ENCODE data around the gene SLC32A1.

Gene SLC32A1

DNA sequence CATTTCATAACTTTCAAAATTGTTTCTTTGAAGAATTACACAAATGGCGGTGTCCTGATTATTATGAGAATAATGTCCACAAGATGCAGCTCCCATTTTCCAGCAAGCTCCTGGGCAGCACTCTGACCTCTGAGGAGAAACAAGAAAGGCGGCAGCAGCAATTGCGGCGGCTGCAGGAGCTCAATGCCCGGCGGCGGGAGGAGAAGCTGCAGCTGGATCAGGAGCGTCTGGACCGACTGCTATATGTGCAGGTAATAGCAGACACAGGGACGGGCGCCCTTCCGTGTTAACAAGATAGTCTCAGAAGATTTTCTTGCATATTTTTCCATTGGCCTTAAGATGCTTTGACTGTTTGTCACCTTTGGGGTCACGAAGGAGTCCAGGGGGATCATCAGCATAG is 30.6 kb downstream of the SLC32A1 start:
- DNase-seq (ENCODE audit: low read depth in 2 of 2), result no peak

DNA sequence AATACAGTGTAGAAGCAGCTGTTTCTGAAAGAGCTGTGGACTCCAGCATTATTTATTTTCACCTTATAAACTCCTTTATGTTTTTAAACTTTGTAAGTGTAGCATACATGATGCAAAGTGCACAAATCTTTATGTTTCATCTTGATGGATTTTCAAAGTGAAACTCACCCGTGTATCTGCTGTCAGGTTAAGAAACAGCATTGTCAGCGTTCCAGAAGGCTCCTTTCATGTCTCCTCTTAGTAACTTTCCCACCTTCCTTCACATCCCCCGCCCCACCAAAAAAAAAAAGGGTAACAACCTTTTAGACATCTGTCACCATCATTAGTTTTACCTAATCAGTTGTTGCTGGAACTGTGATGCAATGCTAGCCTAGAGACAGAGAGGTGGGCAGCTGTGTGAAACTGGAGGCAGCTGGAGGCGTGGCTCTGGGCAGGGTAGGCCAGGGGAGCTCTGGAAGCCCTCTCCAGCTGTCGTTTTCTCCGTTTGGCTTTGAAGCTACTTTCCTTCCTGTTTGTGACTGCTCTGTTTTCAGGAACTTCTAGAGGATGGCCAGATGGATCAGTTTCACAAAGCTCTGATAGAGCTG is 31.1 kb downstream of the SLC32A1 start:
- DNase-seq (ENCODE audit: low read depth in 2 of 2), result no peak

DNA sequence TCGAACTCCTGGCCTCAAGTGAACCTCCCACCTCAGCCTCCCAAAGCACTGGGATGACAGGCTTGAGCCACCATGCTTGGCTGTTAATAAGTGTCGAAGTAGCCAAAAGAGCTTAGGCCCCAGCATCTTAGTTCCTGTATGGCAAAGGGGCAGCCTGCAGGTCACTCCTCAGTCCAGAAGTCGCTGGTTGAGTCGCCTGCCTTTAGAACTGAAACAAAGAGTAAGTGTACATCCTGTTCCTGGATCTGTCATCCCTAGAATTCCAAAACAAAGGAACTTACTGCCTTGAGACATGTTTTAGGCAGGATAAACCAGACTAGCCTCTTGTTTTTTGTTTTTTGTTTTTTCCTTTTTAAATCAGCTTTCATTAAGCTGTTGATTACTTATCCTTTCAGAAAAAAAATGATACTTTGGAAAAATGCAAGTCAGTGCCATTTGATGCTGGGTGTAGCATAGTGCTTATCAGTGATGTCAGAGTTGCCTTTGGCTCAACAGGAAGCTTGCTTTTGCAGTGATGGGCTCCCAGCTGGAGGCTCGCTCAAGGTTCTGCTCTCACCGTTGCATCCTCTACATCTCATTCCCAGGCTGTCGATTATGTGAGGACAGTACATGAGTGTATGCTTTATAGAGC is 33.0 kb downstream of the SLC32A1 start:
- no peak for DNase-seq (ENCODE audit: low read depth in 2 of 2)

DNA sequence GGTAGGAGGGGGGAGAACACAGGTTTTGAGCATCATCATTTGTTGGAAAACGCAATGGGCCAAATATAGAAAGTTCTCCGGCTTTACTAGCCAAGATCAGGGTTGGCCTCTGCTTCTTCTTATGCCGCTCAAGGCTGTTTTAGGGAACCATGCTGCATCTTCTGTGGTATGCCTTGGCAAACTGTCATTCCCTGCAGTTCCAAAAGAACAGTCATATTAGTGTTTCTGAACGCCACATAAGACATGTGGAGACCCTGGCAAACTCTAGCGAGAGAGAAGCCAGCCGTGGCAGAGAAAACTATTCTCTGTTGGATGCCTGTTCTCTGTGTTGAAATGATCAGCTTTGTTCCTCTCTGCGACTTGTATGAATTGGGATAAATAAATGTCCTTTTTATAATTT is 34.8 kb downstream of the SLC32A1 start:
- no peak for DNase-seq (ENCODE audit: low read depth in 2 of 2)

DNA sequence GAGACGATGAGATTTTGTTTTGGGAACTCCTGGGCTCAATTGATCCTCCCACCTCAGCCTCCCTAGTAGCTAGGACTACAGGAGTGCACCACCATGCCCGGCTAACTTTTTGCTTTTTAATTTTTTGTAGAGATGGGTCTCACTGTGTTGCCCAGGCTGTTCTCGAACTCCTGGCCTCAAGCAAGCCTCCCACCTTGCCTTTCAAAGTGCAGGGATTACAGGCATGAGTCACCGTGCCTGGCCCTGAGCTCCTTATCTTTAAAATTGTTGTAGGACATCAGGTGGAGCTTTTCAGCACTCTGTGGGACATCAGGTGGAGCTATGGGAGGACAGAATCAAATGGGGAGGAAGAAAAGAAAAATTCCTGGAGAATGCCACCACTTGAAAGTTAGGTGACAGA is 36.7 kb downstream of the SLC32A1 start:
- no peak for DNase-seq (ENCODE audit: low read depth in 2 of 2)

DNA sequence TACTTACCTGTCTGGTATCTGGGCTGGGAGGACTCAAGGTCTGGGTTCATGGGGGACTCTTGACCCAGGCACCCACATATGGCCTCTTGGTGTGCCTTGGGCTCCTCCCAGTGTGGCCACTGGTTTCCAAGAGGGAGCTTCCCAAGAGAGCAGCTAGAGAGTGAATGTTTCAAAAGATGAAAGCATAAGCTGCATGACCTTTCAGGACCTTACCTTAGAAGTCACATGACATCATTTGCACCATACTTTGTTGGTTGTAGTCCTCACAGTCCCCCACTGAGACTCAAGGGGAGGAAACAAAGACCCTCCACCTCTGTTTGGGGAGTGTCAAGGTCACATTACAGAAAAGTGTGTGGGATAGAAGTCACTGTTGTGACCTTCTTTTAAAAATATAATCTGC is 37.9 kb downstream of the SLC32A1 start:
- no peak for DNase-seq (ENCODE audit: low read depth in 2 of 2)

DNA sequence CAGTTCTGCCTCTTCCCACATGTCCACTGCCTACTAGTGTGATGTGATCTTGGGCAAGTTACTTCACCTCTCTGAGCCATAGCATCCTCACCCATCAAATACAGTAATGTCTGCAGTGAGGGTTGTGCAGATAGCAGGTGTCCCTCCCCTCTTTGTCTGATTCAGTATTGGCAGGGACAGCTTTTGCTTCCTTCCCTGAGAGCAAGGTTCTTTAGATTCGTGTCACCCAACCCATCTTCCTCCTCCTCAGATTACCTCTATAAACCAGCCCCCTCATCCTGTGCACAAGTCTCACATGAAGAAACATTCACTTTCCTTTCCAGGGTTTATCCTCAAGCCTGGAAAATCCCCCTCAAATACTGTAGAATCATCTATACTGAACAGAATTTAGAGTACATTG is 39.3 kb downstream of the SLC32A1 start:
- DNase-seq (ENCODE audit: low read depth in 2 of 2), result no peak

DNA sequence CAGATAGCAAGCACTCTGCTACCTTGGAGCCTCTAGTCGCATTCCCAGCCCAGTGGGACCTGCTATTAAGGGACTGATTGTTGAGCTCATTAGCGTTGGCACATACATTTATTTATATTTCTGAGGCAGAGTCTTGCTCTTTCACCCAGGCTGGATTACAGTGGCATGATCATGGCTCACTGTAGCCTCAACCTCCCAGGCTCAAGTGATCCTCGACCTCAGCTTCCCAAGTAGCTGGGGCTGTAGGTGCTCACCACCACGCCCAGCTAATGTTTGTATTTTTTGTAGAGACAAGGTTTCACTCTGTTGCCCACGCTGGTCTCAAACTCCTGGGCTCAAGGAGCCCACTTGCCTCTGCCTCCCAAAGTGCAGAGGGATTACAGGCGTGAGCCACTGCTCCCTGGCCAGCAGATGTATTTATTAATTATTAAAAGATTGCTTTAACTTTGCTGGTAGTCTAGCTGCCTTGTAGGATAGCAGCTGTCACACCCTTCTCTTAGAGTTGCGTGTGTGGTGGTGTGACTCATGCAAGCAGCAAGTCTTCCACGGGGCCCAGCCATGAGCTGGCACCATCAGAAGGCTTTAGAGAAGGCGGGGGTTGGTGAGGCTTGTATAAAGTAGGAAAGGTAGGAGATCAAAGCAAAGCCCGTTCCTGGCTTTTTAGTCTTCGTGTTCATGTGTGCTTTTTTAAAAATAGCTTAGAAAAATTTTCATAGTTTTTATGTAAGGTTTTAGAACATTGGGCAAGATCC is 40.5 kb downstream of the SLC32A1 start:
- DNase-seq (ENCODE audit: low read depth in 2 of 2), result peak; percentile 41 to 44

DNA sequence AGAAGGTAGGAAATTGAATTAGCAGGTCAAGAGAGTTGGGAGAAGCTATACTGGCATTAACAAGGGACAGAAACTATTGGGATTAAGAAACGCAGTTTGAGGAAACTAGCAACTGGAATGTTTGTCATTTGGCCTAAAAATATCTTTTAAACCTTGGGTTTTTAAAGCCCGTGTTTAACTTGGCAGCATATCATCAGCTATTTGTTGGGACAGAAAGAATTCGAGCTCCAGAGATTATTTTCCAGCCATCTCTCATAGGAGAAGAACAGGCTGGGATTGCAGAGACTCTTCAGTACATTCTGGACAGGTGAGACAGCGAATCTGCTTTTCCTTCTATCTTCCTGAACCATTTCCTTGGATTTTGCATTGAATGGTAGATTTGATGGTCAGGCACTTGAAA is 41.8 kb downstream of the SLC32A1 start:
- DNase-seq (ENCODE audit: low read depth in 2 of 2), result no peak

DNA sequence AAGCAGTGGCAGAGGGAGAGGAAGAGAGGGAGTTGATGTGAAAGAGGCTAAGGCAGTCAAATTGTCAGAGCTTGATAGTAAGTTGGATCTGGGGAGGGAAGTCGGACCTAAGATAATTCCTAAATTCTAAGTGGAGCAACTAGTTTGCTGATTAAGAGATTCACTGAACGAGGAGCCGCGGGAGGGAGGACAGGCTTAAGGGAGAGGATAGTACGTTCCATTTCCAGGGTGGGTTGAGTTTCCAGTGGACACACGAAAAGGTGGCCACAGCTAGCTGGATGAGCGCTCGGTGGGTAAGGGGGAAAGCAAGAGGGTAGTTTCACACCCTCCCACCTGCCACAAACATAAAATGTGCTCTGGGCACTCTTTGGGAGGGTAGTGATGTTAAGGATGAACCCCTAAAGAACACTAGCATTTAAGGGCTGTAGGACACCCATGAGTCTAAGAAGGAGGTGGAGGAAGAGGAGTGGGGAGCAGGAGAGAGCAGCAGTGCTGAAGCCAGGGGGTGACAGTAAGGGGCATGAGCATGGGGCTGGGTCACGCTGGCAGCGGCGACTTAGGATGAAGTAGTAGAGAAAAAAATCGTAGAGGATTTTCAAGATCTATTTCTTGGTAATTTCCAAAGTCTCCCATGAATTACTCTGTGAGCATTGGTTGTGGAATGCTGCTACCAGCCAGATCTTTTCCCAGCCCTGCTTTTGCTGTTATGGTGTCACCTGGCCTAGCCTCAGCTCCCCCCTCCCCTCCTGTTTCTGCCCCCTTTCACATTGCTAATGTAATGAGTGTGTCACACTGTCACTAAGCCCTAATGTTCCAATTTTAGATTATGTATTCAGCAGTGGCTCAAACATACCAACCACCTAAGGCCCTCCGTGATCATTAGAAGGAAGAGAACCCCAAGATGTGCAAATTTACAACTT is 45.4 kb downstream of the SLC32A1 start:
- DNase-seq (ENCODE audit: low read depth in 2 of 2), result no peak

DNA sequence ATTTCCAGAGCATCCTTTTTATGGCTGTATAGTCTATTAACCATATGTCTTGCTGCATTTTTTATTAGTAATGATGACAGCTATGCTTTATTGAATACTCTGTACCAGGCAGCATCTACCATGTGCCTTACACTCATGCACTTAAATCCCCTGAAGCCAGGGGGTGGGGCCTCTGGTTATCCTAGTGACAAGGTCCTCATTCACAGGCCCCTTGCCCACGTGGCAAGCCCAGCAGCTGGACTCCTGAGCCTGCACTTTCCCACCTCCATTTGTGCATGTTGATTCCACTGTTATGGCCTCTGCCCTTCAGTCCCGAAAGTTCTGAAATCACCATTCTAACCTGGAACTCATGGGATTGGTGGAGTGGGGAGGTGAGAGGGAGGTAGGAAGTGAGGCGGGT is 46.3 kb downstream of the SLC32A1 start:
- no peak for DNase-seq (ENCODE audit: low read depth in 2 of 2)

DNA sequence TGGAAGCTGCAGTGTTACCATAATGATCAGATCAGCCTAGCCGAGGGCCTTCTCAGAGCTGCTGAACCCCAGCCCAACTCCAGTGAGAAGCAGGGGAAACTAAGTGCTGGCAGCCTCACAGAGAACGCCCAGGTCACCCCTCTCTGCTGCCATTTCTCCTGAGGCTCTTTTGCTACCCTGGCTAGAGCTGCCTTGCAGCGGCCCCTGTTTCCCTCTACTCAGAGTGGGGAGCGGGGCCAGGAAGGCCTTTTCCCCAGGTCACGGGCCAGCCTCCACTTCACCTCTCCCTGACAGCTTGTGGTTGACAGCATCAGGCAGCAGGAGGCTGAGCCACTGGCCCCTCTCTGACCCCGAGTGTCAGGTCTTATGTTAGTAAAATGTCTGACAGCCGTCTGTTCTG is 46.7 kb downstream of the SLC32A1 start:
- DNase-seq (ENCODE audit: low read depth in 2 of 2), result no peak

DNA sequence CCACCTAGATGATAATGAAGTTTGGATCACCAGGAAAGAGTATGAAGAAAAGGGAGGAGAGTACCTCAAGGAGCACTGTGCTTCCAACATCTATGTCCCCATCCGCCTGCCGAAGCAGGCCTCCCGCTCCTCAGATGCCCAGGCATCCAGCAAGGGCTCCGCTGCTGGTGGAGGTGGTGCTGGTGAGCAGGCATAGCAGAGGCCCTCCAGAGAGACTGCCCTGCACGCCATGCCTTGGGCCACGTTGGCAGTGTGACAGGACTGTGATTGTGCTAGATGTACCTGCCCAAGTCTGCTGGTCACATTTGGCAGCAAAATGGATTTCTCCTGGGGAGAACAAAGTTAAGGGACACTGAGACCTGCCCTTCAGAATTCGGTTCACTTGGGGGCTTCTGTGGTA is 47.3 kb downstream of the SLC32A1 start:
- DNase-seq (ENCODE audit: low read depth in 2 of 2), result no peak

DNA sequence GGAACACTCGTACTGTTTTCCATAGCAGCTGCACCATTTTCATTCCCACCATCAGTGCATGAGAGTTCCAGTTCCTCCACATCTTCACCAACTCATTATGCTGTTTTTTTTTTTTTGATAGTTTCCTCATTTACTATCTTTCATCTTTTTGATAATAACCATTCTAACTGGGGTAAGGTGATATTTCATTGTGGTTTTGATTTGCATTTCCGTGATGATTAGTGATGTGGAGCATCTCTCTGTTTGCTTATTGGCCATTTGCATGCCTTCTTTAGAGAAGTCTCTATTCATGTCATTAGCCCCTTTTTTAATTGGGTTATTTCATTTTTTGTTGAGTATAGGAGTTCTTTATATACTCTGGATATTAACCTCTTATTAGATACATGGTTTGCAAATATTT is 49.9 kb downstream of the SLC32A1 start:
- DNase-seq (ENCODE audit: low read depth in 2 of 2), result no peak

DNA sequence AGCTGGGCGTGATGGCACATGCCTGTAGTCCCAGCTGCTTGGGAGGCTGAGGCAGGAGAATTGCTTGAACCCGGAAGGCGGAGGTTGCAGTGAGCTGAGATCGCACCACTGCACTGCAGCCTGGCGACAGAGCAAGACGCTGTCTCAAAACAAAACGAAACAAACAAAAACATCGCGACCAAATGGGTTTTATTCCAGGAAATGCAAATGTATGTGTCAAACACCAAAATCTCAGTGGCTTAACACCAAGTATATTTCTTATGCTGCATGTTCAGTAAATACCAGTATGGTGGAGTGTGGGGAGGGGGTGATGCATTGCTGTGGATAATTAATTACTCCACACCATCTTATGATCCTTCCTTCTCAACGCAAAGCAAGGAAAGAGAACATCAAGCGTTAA is 52.1 kb downstream of the SLC32A1 start:
- DNase-seq (ENCODE audit: low read depth in 2 of 2), result no peak

All from stimulated activated CD4-positive, alpha-beta T cell treated with anti-CD3 and anti-CD28 coated beads, Interleukin-12 subunit alpha, Interleukin-12 subunit beta, amount 100 ng/mL, for 24 hours (primary cell).